ENCODE measurements around the gene FOXB1. TPM values are rescaled to one million over a fixed set of nuclear protein-coding genes. Genes with fewer than 3 reads are reported as not detected.

Gene FOXB1
- total and polyA plus RNA-seq, 2 donors (not counting 1 experiment from before 2014, with no cell fraction given): not detected

- H2AFZ ChIP-seq (ENCODE audit: insufficient read depth, low read depth, low read length, poor library complexity, severe bottlenecking): no peak overlapping the region
- H3K4me2 ChIP-seq (replicated peaks; ENCODE audit: low read depth, low read length, poor library complexity, severe bottlenecking): no peak overlapping the region
- no peak for ATAC-seq (ENCODE audit: low read depth)
- no peaks in the 10 kb centered on the region for H3K4me1 ChIP-seq (ENCODE audit: control insufficient read depth in 2 of 2, insufficient read depth in 2 of 2, low read length in 2 of 2)
- TF ChIP-seq EZH2 (IDR thresholded peaks at IDR 0.05; ENCODE audit: borderline replicate concordance, insufficient read depth, low read depth, low read length, poor library complexity, severe bottlenecking) (no peak), CTCF (IDR thresholded peaks at IDR 0.05) (no peak)
- intact Hi-C loops (cut with micrococcal nuclease): no loop called here
- ChIA-PET POLR2A (no interaction called here), CTCF (no interaction called here)
- H3K27ac Mint-ChIP-seq: no peak overlapping the region
- peaks cover 11 to 24% (median 21%) of the 10 kb centered on the region in 3 donors for H3K9me3 ChIP-seq (ENCODE audit: control extremely low read depth in 1 of 3, control insufficient read depth in 2 of 3, insufficient read depth in 1 of 3, low read length in 2 of 3)
- H3K4me3 Mint-ChIP-seq: no peak overlapping the region
- H3K27me3 ChIP-seq (replicated peaks in 1 of 4; ENCODE audit: control extremely low read depth in 1 of 4, control insufficient read depth in 3 of 4, insufficient read depth in 4 of 4, low read length in 3 of 4): peaks cover 0 to 5% (median 1%) of the 10 kb centered on the region in 4 experiments
- peaks cover 11% of the 10 kb centered on the region for H3K27me3 Mint-ChIP-seq
- H3K79me2 ChIP-seq (ENCODE audit: control insufficient read depth, insufficient read depth, low read length): no peaks in the 10 kb centered on the region
- no peaks in the 10 kb centered on the region for H4K20me1 ChIP-seq (ENCODE audit: control insufficient read depth, insufficient read depth, low read length, poor library complexity, severe bottlenecking)
- H3K9ac ChIP-seq (ENCODE audit: low read length): no peak overlapping the region
- H3K36me3 ChIP-seq (replicated peaks in 1 of 2; ENCODE audit: control extremely low read depth in 1 of 2, control insufficient read depth in 1 of 2, extremely low read depth in 1 of 2, insufficient read depth in 2 of 2, low read length in 1 of 2): no peaks in the 10 kb centered on the region
- peaks cover 14% of the 10 kb centered on the region for H3K9me3 Mint-ChIP-seq (ENCODE audit: insufficient read depth)
- DNase-seq: no peak
- H3K4me1 Mint-ChIP-seq: no peaks in the 10 kb centered on the region
- H3K27ac ChIP-seq (ENCODE audit: low read length in 2 of 2): no peak overlapping the region
- H3K4me3 ChIP-seq (ENCODE audit: control extremely low read depth in 1 of 5, extremely low read depth in 1 of 5, insufficient read depth in 1 of 5, low read depth in 2 of 5, low read length in 4 of 5): no peak overlapping the region
These were observed 43.8 kb upstream of the FOXB1 start for GRCh38 chr15:59960318-59960717.

- Mint-ChIP-seq H3K27me3 (peaks cover 11% of the 10 kb centered on the region), H3K4me1 (no peaks in the 10 kb centered on the region), H3K4me3 (no peak overlapping the region), H3K9me3 (ENCODE audit: insufficient read depth) (peaks cover 11% of the 10 kb centered on the region), H3K27ac (no peak overlapping the region)
- Histone ChIP-seq H3K4me2 (replicated peaks; ENCODE audit: low read depth, low read length, poor library complexity, severe bottlenecking) (no peak overlapping the region), H3K9ac (ENCODE audit: low read length) (no peak overlapping the region), H4K20me1 (ENCODE audit: control insufficient read depth, insufficient read depth, low read length, poor library complexity, severe bottlenecking) (no peaks in the 10 kb centered on the region), H3K9me3 (ENCODE audit: control extremely low read depth in 1 of 3, control insufficient read depth in 2 of 3, insufficient read depth in 1 of 3, low read length in 2 of 3) (peaks cover 11 to 24% (median 21%) of the 10 kb centered on the region in 3 donors), H3K4me1 (ENCODE audit: control insufficient read depth in 2 of 2, insufficient read depth in 2 of 2, low read length in 2 of 2) (no peaks in the 10 kb centered on the region), H3K27ac (ENCODE audit: low read length in 2 of 2) (no peak overlapping the region), H3K4me3 (ENCODE audit: control extremely low read depth in 1 of 5, extremely low read depth in 1 of 5, insufficient read depth in 1 of 5, low read depth in 2 of 5, low read length in 4 of 5) (no peak overlapping the region), H3K36me3 (replicated peaks in 1 of 2; ENCODE audit: control extremely low read depth in 1 of 2, control insufficient read depth in 1 of 2, extremely low read depth in 1 of 2, insufficient read depth in 2 of 2, low read length in 1 of 2) (no peaks in the 10 kb centered on the region), H3K27me3 (replicated peaks in 1 of 4; ENCODE audit: control extremely low read depth in 1 of 4, control insufficient read depth in 3 of 4, insufficient read depth in 4 of 4, low read length in 3 of 4) (peaks cover 0 to 3% (median 1%) of the 10 kb centered on the region in 4 experiments), H2AFZ (ENCODE audit: insufficient read depth, low read depth, low read length, poor library complexity, severe bottlenecking) (no peak overlapping the region), H3K79me2 (ENCODE audit: control insufficient read depth, insufficient read depth, low read length) (no peaks in the 10 kb centered on the region)
- WGBS (ENCODE audit: insufficient coverage): no CpG with 5 or more reads among the region's 1 CpG
- ATAC-seq (ENCODE audit: low read depth): no peak
- no peak for DNase-seq
- ChIA-PET POLR2A (interaction anchor here (0.7 kb wide), 1 partner anchor 92 kb away, joined by 8 read pairs; no protein-coding TSS in a partner anchor), CTCF (no interaction called here)
- intact Hi-C loops (cut with micrococcal nuclease): no loop called here
- TF ChIP-seq CTCF (IDR thresholded peaks at IDR 0.05): no peak
- no peak for TF ChIP-seq EZH2 (IDR thresholded peaks at IDR 0.05; ENCODE audit: borderline replicate concordance, insufficient read depth, low read depth, low read length, poor library complexity, severe bottlenecking)
These were observed 40.8 kb upstream of the FOXB1 start for GRCh38 chr15:59963322-59963721.
